ENCODE data around the gene BUB3. TPM values are rescaled to one million over a fixed set of nuclear protein-coding genes. Genes with fewer than 3 reads are reported as not detected.

Gene BUB3
- total RNA-seq, 1 experiment from 2014 or later = 180 TPM

DNA sequence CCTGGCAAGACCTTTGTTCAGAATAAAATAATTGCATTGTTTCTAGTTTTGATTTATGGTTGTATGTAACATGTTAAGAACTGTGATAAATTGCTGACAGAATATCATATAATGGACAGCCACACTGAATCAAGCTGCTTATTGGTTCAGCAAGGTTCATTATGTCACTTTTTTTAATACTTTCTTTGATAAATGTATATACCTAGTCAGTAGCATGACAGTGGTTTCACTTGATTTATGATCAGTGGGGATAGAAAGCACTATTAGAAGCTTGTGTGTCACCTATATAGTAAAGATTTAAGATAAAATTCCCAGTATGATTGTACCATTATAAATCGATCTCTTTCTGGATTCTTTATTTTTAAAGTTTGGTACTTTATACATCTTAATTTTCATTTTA lies 4.5 kb downstream of the BUB3 start (continued):
- TF ChIP-seq, protein P1, sequence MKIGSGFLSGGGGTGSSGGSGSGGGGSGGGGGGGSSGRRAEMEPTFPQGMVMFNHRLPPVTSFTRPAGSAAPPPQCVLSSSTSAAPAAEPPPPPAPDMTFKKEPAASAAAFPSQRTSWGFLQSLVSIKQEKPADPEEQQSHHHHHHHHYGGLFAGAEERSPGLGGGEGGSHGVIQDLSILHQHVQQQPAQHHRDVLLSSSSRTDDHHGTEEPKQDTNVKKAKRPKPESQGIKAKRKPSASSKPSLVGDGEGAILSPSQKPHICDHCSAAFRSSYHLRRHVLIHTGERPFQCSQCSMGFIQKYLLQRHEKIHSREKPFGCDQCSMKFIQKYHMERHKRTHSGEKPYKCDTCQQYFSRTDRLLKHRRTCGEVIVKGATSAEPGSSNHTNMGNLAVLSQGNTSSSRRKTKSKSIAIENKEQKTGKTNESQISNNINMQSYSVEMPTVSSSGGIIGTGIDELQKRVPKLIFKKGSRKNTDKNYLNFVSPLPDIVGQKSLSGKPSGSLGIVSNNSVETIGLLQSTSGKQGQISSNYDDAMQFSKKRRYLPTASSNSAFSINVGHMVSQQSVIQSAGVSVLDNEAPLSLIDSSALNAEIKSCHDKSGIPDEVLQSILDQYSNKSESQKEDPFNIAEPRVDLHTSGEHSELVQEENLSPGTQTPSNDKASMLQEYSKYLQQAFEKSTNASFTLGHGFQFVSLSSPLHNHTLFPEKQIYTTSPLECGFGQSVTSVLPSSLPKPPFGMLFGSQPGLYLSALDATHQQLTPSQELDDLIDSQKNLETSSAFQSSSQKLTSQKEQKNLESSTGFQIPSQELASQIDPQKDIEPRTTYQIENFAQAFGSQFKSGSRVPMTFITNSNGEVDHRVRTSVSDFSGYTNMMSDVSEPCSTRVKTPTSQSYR (CRISPR knock-in tag; IDR thresholded peaks at IDR 0.05) = no peak
- TF ChIP-seq, protein P2, sequence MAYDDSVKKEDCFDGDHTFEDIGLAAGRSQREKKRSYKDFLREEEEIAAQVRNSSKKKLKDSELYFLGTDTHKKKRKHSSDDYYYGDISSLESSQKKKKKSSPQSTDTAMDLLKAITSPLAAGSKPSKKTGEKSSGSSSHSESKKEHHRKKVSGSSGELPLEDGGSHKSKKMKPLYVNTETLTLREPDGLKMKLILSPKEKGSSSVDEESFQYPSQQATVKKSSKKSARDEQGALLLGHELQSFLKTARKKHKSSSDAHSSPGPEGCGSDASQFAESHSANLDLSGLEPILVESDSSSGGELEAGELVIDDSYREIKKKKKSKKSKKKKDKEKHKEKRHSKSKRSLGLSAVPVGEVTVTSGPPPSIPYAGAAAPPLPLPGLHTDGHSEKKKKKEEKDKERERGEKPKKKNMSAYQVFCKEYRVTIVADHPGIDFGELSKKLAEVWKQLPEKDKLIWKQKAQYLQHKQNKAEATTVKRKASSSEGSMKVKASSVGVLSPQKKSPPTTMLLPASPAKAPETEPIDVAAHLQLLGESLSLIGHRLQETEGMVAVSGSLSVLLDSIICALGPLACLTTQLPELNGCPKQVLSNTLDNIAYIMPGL (CRISPR knock-in tag; IDR thresholded peaks at IDR 0.05) = no peak
- TF ChIP-seq, protein P3, sequence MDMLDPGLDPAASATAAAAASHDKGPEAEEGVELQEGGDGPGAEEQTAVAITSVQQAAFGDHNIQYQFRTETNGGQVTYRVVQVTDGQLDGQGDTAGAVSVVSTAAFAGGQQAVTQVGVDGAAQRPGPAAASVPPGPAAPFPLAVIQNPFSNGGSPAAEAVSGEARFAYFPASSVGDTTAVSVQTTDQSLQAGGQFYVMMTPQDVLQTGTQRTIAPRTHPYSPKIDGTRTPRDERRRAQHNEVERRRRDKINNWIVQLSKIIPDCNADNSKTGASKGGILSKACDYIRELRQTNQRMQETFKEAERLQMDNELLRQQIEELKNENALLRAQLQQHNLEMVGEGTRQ (CRISPR knock-in tag; IDR thresholded peaks at IDR 0.05) = no peak
- TF ChIP-seq, protein P4, sequence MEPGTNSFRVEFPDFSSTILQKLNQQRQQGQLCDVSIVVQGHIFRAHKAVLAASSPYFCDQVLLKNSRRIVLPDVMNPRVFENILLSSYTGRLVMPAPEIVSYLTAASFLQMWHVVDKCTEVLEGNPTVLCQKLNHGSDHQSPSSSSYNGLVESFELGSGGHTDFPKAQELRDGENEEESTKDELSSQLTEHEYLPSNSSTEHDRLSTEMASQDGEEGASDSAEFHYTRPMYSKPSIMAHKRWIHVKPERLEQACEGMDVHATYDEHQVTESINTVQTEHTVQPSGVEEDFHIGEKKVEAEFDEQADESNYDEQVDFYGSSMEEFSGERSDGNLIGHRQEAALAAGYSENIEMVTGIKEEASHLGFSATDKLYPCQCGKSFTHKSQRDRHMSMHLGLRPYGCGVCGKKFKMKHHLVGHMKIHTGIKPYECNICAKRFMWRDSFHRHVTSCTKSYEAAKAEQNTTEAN (CRISPR knock-in tag; IDR thresholded peaks at IDR 0.05) = no peak
- TF ChIP-seq OVOL2 (CRISPR knock-in tag; IDR thresholded peaks at IDR 0.05; ENCODE audit: borderline replicate concordance) = no peak
- TF ChIP-seq GRHL2 (CRISPR knock-in tag; IDR thresholded peaks at IDR 0.05; ENCODE audit: insufficient replicate concordance, severe bottlenecking) = no peak
- TF ChIP-seq, protein P5, sequence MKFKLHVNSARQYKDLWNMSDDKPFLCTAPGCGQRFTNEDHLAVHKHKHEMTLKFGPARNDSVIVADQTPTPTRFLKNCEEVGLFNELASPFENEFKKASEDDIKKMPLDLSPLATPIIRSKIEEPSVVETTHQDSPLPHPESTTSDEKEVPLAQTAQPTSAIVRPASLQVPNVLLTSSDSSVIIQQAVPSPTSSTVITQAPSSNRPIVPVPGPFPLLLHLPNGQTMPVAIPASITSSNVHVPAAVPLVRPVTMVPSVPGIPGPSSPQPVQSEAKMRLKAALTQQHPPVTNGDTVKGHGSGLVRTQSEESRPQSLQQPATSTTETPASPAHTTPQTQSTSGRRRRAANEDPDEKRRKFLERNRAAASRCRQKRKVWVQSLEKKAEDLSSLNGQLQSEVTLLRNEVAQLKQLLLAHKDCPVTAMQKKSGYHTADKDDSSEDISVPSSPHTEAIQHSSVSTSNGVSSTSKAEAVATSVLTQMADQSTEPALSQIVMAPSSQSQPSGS (CRISPR knock-in tag; IDR thresholded peaks at IDR 0.05; ENCODE audit: borderline replicate concordance, low read depth) = no peak
- TF ChIP-seq ZNF138 (CRISPR knock-in tag; conservative IDR thresholded peaks at IDR 0.05) = no peak

DNA sequence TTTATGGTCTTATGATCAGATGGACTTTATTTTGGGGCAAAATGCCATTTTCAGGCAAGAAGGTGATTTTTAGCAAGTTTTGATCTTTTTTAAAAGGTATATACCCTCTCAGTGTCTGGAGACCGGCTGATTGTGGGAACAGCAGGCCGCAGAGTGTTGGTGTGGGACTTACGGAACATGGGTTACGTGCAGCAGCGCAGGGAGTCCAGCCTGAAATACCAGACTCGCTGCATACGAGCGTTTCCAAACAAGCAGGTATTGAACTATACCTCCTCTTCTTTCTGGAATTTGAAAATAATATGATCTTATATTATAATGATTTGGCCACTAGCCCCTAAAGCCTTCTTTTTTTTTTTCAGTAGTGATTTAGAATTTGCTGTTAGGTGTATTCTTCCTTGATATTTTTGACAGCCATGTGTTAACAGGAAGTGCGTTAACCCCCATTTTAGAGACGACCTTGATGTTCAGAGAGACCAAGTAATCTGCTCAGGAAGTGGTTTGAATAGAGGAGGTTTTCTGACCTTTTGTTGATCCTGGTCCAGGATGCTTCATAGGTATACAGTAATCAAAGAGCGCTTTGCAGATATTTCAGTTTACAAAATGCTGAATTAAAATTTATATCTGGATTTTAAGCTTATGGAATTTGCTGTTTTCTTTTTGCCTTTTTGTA lies 6.2 kb downstream of the BUB3 start:
- DNase-seq (ENCODE audit: low spot score) (no peak), ATAC-seq (no peak)
- Mint-ChIP-seq H3K27me3 (ENCODE audit: low read depth) (no peaks in the 10 kb centered on the region), H3K36me3 (peaks cover 90% of the 10 kb centered on the region), H3K4me1 (peaks cover 38% of the 10 kb centered on the region), H3K4me3 (no peak overlapping the region), H3K27ac (no peak overlapping the region), H3K9me3 (no peaks in the 10 kb centered on the region)
- CTCF ChIA-PET = no interaction called here
- TF ChIP-seq ETV6 (CRISPR knock-in tag; IDR thresholded peaks at IDR 0.05) = no peak
- TF ChIP-seq, protein P6, sequence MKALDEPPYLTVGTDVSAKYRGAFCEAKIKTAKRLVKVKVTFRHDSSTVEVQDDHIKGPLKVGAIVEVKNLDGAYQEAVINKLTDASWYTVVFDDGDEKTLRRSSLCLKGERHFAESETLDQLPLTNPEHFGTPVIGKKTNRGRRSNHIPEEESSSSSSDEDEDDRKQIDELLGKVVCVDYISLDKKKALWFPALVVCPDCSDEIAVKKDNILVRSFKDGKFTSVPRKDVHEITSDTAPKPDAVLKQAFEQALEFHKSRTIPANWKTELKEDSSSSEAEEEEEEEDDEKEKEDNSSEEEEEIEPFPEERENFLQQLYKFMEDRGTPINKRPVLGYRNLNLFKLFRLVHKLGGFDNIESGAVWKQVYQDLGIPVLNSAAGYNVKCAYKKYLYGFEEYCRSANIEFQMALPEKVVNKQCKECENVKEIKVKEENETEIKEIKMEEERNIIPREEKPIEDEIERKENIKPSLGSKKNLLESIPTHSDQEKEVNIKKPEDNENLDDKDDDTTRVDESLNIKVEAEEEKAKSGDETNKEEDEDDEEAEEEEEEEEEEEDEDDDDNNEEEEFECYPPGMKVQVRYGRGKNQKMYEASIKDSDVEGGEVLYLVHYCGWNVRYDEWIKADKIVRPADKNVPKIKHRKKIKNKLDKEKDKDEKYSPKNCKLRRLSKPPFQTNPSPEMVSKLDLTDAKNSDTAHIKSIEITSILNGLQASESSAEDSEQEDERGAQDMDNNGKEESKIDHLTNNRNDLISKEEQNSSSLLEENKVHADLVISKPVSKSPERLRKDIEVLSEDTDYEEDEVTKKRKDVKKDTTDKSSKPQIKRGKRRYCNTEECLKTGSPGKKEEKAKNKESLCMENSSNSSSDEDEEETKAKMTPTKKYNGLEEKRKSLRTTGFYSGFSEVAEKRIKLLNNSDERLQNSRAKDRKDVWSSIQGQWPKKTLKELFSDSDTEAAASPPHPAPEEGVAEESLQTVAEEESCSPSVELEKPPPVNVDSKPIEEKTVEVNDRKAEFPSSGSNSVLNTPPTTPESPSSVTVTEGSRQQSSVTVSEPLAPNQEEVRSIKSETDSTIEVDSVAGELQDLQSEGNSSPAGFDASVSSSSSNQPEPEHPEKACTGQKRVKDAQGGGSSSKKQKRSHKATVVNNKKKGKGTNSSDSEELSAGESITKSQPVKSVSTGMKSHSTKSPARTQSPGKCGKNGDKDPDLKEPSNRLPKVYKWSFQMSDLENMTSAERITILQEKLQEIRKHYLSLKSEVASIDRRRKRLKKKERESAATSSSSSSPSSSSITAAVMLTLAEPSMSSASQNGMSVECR (CRISPR knock-in tag; IDR thresholded peaks at IDR 0.05; ENCODE audit: borderline replicate concordance) = no peak
- TF ChIP-seq, protein P7, sequence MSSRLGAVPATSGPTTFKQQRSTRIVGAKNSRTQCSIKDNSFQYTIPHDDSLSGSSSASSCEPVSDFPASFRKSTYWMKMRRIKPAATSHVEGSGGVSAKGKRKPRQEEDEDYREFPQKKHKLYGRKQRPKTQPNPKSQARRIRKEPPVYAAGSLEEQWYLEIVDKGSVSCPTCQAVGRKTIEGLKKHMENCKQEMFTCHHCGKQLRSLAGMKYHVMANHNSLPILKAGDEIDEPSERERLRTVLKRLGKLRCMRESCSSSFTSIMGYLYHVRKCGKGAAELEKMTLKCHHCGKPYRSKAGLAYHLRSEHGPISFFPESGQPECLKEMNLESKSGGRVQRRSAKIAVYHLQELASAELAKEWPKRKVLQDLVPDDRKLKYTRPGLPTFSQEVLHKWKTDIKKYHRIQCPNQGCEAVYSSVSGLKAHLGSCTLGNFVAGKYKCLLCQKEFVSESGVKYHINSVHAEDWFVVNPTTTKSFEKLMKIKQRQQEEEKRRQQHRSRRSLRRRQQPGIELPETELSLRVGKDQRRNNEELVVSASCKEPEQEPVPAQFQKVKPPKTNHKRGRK (CRISPR knock-in tag; IDR thresholded peaks at IDR 0.05; ENCODE audit: borderline replicate concordance) = no peak
- POLR2A ChIA-PET = no interaction called here
